Ishikawa (cell line): ENCODE data around the gene NPAS3.

Source experiments
- CREB1 ChIP-seq: IDR thresholded peaks from 2 replicates; pipeline ENCODE4 v1.6.1; 2012; ENCODE audit warnings: low read depth
- FOXM1 ChIP-seq: IDR thresholded peaks from 2 replicates; pipeline ENCODE4 v1.6.1; 2012; ENCODE audit warnings: low read depth, borderline replicate concordance
- MAX ChIP-seq: IDR thresholded peaks from 2 replicates; pipeline ENCODE4 v1.6.1; 2012
- RAD21 ChIP-seq: IDR thresholded peaks from 2 replicates; pipeline ENCODE4 v1.6.1; 2012; ENCODE audit warnings: low read depth
- REST ChIP-seq: IDR thresholded peaks from 2 replicates; pipeline ENCODE4 v1.6.1; 2012; ENCODE audit warnings: low read depth, mild to moderate bottlenecking
- TAF1 ChIP-seq: IDR thresholded peaks from 2 replicates; pipeline ENCODE4 v1.6.1; 2012; ENCODE audit warnings: low read depth, mild to moderate bottlenecking
- TCF12 ChIP-seq: IDR thresholded peaks from 2 replicates; pipeline ENCODE4 v1.6.1; 2012; ENCODE audit warnings: low read depth
- TEAD4 ChIP-seq: IDR thresholded peaks from 2 replicates; pipeline ENCODE4 v1.6.1; 2012
- YY1 ChIP-seq: IDR thresholded peaks from 2 replicates; pipeline ENCODE4 v1.6.1; 2012; ENCODE audit warnings: low read depth
- ZBTB7A ChIP-seq: IDR thresholded peaks from 2 replicates; pipeline ENCODE4 v1.6.1; 2012; ENCODE audit warnings: low read depth

GRCh38 chr14:33480887-33481184 is 542.2 kb downstream of the NPAS3 start:
- no peak for TF ChIP-seq TAF1
- no peak for TF ChIP-seq CREB1
- no peak for TF ChIP-seq RAD21
- TF ChIP-seq YY1: no peak
- TF ChIP-seq FOXM1: no peak
- no peak for TF ChIP-seq MAX
- TF ChIP-seq TCF12: no peak
- no peak for TF ChIP-seq REST
- no peak for TF ChIP-seq TEAD4
- TF ChIP-seq ZBTB7A: no peak
